Endothelial cell of umbilical vein (primary cell): ENCODE measurements around the gene ZNF423. TPM values are rescaled to one million over a fixed set of nuclear protein-coding genes. Genes with fewer than 3 reads are reported as not detected.

ENCODE experiments used
- BruUV-seq: library from RNA; stranded (reverse); fragments of 400-500 nt; replicated peaks from 2 replicates; lab custom pipeline; 2021; lab: Mats Ljungman, UMichigan
- CTCF ChIA-PET: fragments of 300-600, 350-600 bp; sonication (Branson Sonifier 250); formaldehyde crosslinking; loops from one replicate; lab custom pipeline; 2021; ENCODE audit warnings: antibody characterized with exemption, inconsistent platforms; lab: Charles Lee
- POLR2A ChIA-PET: fragments of 300-600, 350-600 bp; sonication (Branson Sonifier 250); formaldehyde crosslinking; loops from one replicate; lab custom pipeline; 2021; ENCODE audit warnings: antibody characterized with exemption, inconsistent platforms; lab: Charles Lee
- DNase-seq: peaks from one replicate; pipeline ENCODE4 v3.0.0-alpha.2; 2011; ENCODE audit warnings: low read depth, low spot score
- FAIRE-seq: peaks from 2 replicates; lab custom pipeline; 2011; peaks lifted over from hg19 to GRCh38; lab: Jason Lieb, UNC
- H2AFZ ChIP-seq: 2 replicates; pipeline ENCODE4 v1.6.0; 2012; ENCODE audit warnings: low read depth, low read length, control low read depth, inconsistent platforms
- H3K27ac ChIP-seq: 2 replicates; pipeline ENCODE4 v1.5.1; 2011; ENCODE audit warnings: low read depth, mild to moderate bottlenecking, control low read depth, low read length, moderate library complexity; ENCODE audit not compliant: insufficient read depth
- H3K27me3 ChIP-seq, 2 experiments: 2 replicates each; pipeline versions ENCODE4 v1.6.0 to v1.6.1; 2011; ENCODE audit warnings: low read length in 2 of 2, mixed read lengths in 1 of 2; ENCODE audit not compliant: control insufficient read depth in 2 of 2, insufficient read depth in 2 of 2
- H3K36me3 ChIP-seq, 2 experiments: 2 replicates in 1 of 2; 3 replicates in 1 of 2; pipeline ENCODE4 v1.5.1; 2011; ENCODE audit warnings: low read length in 2 of 2, mild to moderate bottlenecking in 1 of 2, moderate library complexity in 1 of 2; ENCODE audit not compliant: control insufficient read depth in 2 of 2, insufficient read depth in 2 of 2; ENCODE audit errors: extremely low read depth in 1 of 2
- H3K4me1 ChIP-seq: 3 replicates; pipeline ENCODE4 v1.5.1; 2011; ENCODE audit warnings: mild to moderate bottlenecking, low read length; ENCODE audit not compliant: control insufficient read depth, insufficient read depth; ENCODE audit errors: extremely low read depth
- H3K4me2 ChIP-seq: 2 replicates; pipeline ENCODE4 v1.6.1; 2011; ENCODE audit warnings: low read length, control low read depth, mixed read lengths; ENCODE audit not compliant: insufficient read depth
- H3K4me3 ChIP-seq, 3 experiments: fragments of 200-600 bp in 1 of 3; sonication (generic), shearing (Covaris generic) in 1 of 3; replicated peaks in 1 of 3; 2 replicates each; pipeline ENCODE4 v1.5.1; 2011 to 2016; ENCODE audit warnings: control low read depth in 3 of 3, low read length in 3 of 3, mild to moderate bottlenecking in 2 of 3, inconsistent platforms in 1 of 3, low read depth in 1 of 3, moderate library complexity in 1 of 3; ENCODE audit not compliant: insufficient read depth in 1 of 3
- H3K79me2 ChIP-seq: 2 replicates; pipeline ENCODE4 v1.6.0; 2012; ENCODE audit warnings: low read length, inconsistent platforms; ENCODE audit not compliant: control insufficient read depth, insufficient read depth
- H3K9ac ChIP-seq: replicated peaks from 2 replicates; pipeline ENCODE3; 2011; ENCODE audit warnings: low read length, control low read depth; ENCODE audit not compliant: insufficient read depth; ENCODE audit errors: extremely low read depth
- H3K9me1 ChIP-seq: replicated peaks from 3 replicates; pipeline ENCODE4 v1.6.0; 2011; ENCODE audit warnings: mild to moderate bottlenecking, low read length; ENCODE audit not compliant: control insufficient read depth, insufficient read depth; ENCODE audit errors: extremely low read depth
- H3K9me3 ChIP-seq: replicated peaks from 2 replicates; pipeline ENCODE4 v1.5.1; 2012; ENCODE audit warnings: low read length, inconsistent platforms; ENCODE audit not compliant: control insufficient read depth, insufficient read depth
- H4K20me1 ChIP-seq: replicated peaks from 2 replicates; pipeline ENCODE3; 2011; ENCODE audit warnings: mild to moderate bottlenecking, low read length; ENCODE audit not compliant: control insufficient read depth, insufficient read depth; ENCODE audit errors: extremely low read depth
- CTCF ChIP-seq, 2 donors: IDR thresholded peaks; 1 replicate in 1 of 2; 2 replicates in 1 of 2; pipeline ENCODE4 v1.5.1; 2011; ENCODE audit warnings: low read length in 2 of 2, mild to moderate bottlenecking in 2 of 2, moderate library complexity in 2 of 2, control low read depth in 1 of 2, inconsistent platforms in 1 of 2, low read depth in 1 of 2; ENCODE audit not compliant: insufficient read depth in 1 of 2; ENCODE audit errors: extremely low read depth in 1 of 2
- EZH2 ChIP-seq: IDR thresholded peaks from 2 replicates; pipeline ENCODE4 v1.6.1; 2012; ENCODE audit warnings: borderline replicate concordance, low read depth, mild to moderate bottlenecking, moderate library complexity, low read length, inconsistent platforms; ENCODE audit not compliant: severe bottlenecking
- FOS ChIP-seq: IDR thresholded peaks from 2 replicates; pipeline ENCODE4 v1.6.1; 2011; ENCODE audit warnings: mild to moderate bottlenecking, low read length, moderate library complexity, borderline replicate concordance; ENCODE audit not compliant: insufficient read depth
- GATA2 ChIP-seq: IDR thresholded peaks from 2 replicates; pipeline ENCODE4 v1.7.0; 2011; ENCODE audit warnings: low read depth, mild to moderate bottlenecking, moderate library complexity, mixed read lengths, low read length; ENCODE audit not compliant: insufficient read length, insufficient read depth
- JUN ChIP-seq: IDR thresholded peaks from 2 replicates; pipeline ENCODE4 v1.6.1; 2011; ENCODE audit warnings: borderline replicate concordance, low read depth; ENCODE audit not compliant: insufficient read length, insufficient read depth
- MAX ChIP-seq: IDR thresholded peaks from 2 replicates; pipeline ENCODE4 v1.6.1; 2011; ENCODE audit not compliant: insufficient read depth, insufficient read length
- MYC ChIP-seq: IDR thresholded peaks from one replicate; pipeline ENCODE4 v1.6.1; 2011; ENCODE audit warnings: mild to moderate bottlenecking, low read depth, low read length
- POLR2A ChIP-seq: IDR thresholded peaks from 2 replicates; pipeline ENCODE4 v1.6.1; 2012; ENCODE audit warnings: low read depth, mild to moderate bottlenecking, control low read depth, low read length
- POLR2AphosphoS5 ChIP-seq: IDR thresholded peaks from 2 replicates; pipeline ENCODE4 v1.6.1; 2012; ENCODE audit warnings: low read depth, mild to moderate bottlenecking, control low read depth, low read length, moderate library complexity; ENCODE audit not compliant: insufficient read depth
- dilution Hi-C: fragments of 300-500 bp; cut with MboI; formaldehyde crosslinking; loops from one replicate; pipeline ENCODE4 v1.15.0; 2019; ENCODE audit warnings: low sequenced_read_pairs; ENCODE audit not compliant: extremely low pct_ligation_motif_present
- intact Hi-C: fragments of 100-400 bp; cut with micrococcal nuclease; formaldehyde crosslinking; loops from one replicate; pipeline ENCODE4 v1.10.0; 2022
- polyA plus RNA-seq, 4 experiments: library from polyadenylated mRNA; depleted of rRNA in 3 of 4; stranded (reverse) in 3 of 4; unstranded in 1 of 4; fragments of >200 nt; gene quantifications; 2 replicates each; pipeline versions ENCODE4 v1.2.1 to v1.2.3, GENCODE V29; 2011 to 2012; ENCODE audit warnings: missing spikeins in 1 of 4
- total RNA-seq: library from RNA; stranded (reverse); gene quantifications from 2 replicates; pipeline ENCODE4 v1.2.3, GENCODE V29; 2021

ZNF423 gene
- total and polyA plus RNA-seq, 2 donors (not counting 3 experiments of a cell fraction or from before 2014, with no cell fraction given), result 2.2 to 8.1 TPM

- DNase-seq, result no peak
- intact Hi-C loops, result no loop called here
- no peaks in the 10 kb centered on the region for H4K20me1 ChIP-seq
- H2AFZ ChIP-seq, result no peak overlapping the region
- no peak for TF ChIP-seq POLR2A
- TF ChIP-seq JUN, result no peak
- TF ChIP-seq FOS, result no peak
- no peak for TF ChIP-seq MYC
- TF ChIP-seq EZH2, result no peak
- TF ChIP-seq MAX, result no peak
- TF ChIP-seq GATA2, result no peak
- no peak for TF ChIP-seq CTCF (IDR thresholded peaks at IDR 0.05; ENCODE audit: extremely low read depth in 1 of 2, insufficient read depth in 1 of 2, low read depth in 1 of 2, low read length in 2 of 2)
- TF ChIP-seq POLR2AphosphoS5, result no peak
- H3K4me2 ChIP-seq, result no peak overlapping the region
- H3K9ac ChIP-seq, result no peak overlapping the region
- POLR2A ChIA-PET, result no interaction called here
- no peak overlapping the region for H3K27ac ChIP-seq
- dilution Hi-C loops, result no loop called here
- CTCF ChIA-PET, result no interaction called here
- no peak for FAIRE-seq
- H3K9me3 ChIP-seq, result no peaks in the 10 kb centered on the region
- no peaks in the 10 kb centered on the region for H3K36me3 ChIP-seq
- H3K4me3 ChIP-seq, result no peak overlapping the region
- no peaks in the 10 kb centered on the region for H3K4me1 ChIP-seq
- no peaks in the 10 kb centered on the region for H3K27me3 ChIP-seq
- no TSS peak for BruUV-seq
- no peaks in the 10 kb centered on the region for H3K79me2 ChIP-seq
- H3K9me1 ChIP-seq, result no peaks in the 10 kb centered on the region
Observed at GRCh38 chr16:49737541-49737940, 118.4 kb downstream of the ZNF423 start.
